Adrenal gland (tissue), 12 donors: ENCODE measurements around the gene ATP4A. TPM values are rescaled to one million over a fixed set of nuclear protein-coding genes. Genes with fewer than 3 reads are reported as not detected.

Experiments used
- DNase-seq, 7 donors: peaks; one replicate each; pipeline ENCODE4 v3.0.0-alpha.2; 2019 to 2020
- H3K27ac ChIP-seq, 5 donors: fragments of 200-600 bp; sonication (generic) in 4 of 5; 1 replicate in 3 of 5; 2 replicates in 2 of 5; pipeline versions ENCODE4 v1.5.1 to v1.8.0; 2016 to 2020; ENCODE audit warnings: mild to moderate bottlenecking in 1 of 5
- H3K27me3 ChIP-seq: fragments of 200-600 bp; 2 replicates; pipeline ENCODE4 v1.8.0; 2021
- H3K36me3 ChIP-seq, 2 donors: fragments of 200-600 bp; replicated peaks in 1 of 2; 1 replicate in 1 of 2; 2 replicates in 1 of 2; pipeline versions ENCODE4 v1.5.1 to v1.8.0; 2018 to 2022
- H3K4me1 ChIP-seq, 2 donors: fragments of 200-600 bp; replicated peaks in 1 of 2; 1 replicate in 1 of 2; 2 replicates in 1 of 2; pipeline versions ENCODE4 v1.5.1 to v1.8.0; 2018 to 2021
- H3K4me3 ChIP-seq, 4 donors: fragments of 200-600 bp; sonication (generic) in 3 of 4; one replicate each; pipeline ENCODE4 v1.5.1; 2016 to 2018
- H3K9me3 ChIP-seq, 3 donors: fragments of 200-600 bp; sonication (generic) in 1 of 3; replicated peaks in 1 of 3; 1 replicate in 2 of 3; 2 replicates in 1 of 3; pipeline versions ENCODE4 v1.5.1 to v1.8.0; 2016 to 2021
- CTCF ChIP-seq, 6 experiments: fragments of 450-650 bp in 4 of 6; fragments of 200-600 bp in 2 of 6; sonication (generic) in 1 of 6; IDR thresholded peaks; 1 replicate in 5 of 6; 2 replicates in 1 of 6; pipeline versions ENCODE4 v1.5.1 to v1.8.0; 2016 to 2021; ENCODE audit warnings: antibody characterized with exemption in 6 of 6, mild to moderate bottlenecking in 2 of 6, moderate library complexity in 1 of 6
- POLR2A ChIP-seq, 2 donors: fragments of 450-650 bp; IDR thresholded peaks; one replicate each; pipeline ENCODE4 v1.6.1; 2017; ENCODE audit warnings: antibody characterized with exemption in 2 of 2, mild to moderate bottlenecking in 2 of 2, moderate library complexity in 1 of 2
- WGBS, 4 donors: extraction: QIAGEN DNeasy Blood & Tissue Kit in 2 of 4; methylation state at CpG; one replicate each; pipeline versions ENCODE4 v1.1.5 to v1.1.7; 2013 to 2017; 5-methylcytosine and 5-hydroxymethylcytosine counted together
- intact Hi-C, 2 donors: fragments of 100-400 bp; cut with DNase I; formaldehyde crosslinking; loops; one replicate each; pipeline versions ENCODE4 v1.14.1 to v1.15.0; 2022 to 2023
- polyA plus RNA-seq, 3 donors: library from polyadenylated mRNA; stranded (reverse); fragments of 200-250 nt in 2 of 3; fragments of 350-450 nt in 1 of 3; fragmentation: Illumina TruSeq in 1 of 3; extraction: RNeasy Lipid Tissue Mini Kit (QIAGEN cat#74804) in 1 of 3; gene quantifications; one replicate each; pipeline ENCODE4 v1.2.3, GENCODE V29; 2013 to 2014
- total RNA-seq, 9 donors: library from RNA; depleted of rRNA in 4 of 9; stranded (reverse); fragments of >200 nt in 4 of 9; fragments of 120-200 nt in 1 of 9; fragmentation: NEBNext Ultra II Directional in 1 of 9; extraction: Animal tissue kit (Norgen Biotek cat#: 25700) in 1 of 9; gene quantifications; one replicate each; pipeline versions ENCODE4 v1.1.0 to v1.2.4, GENCODE V29; 2013 to 2023
- donor health status: healthy with polysubstance abuse.
- donor health status: Bipolar disorder and iron deficiency.
- donor health status: DM: yes; HTN: yes; CAD: no.
- donor health status: DM: no; HTN: no; CAD: no.
- donor health status: DM: no; HTN: no; CAD: no.
- donor health status: DM: yes; HTN: yes; CAD: no.

The ATP4A gene
- total and polyA plus RNA-seq, 12 donors: 2.2 to 63.5 (median 7.5) TPM

GRCh38 chr19:35524181-35524837 lies 39.1 kb downstream of the ATP4A start:
- intact Hi-C loops: no loop called here
- DNase-seq: no peak
- Histone ChIP-seq H3K27ac (no peak overlapping the region), H3K36me3 (no peaks in the 10 kb centered on the region), H3K4me1 (no peaks in the 10 kb centered on the region), H3K9me3 (no peaks in the 10 kb centered on the region), H3K27me3 (peaks cover 10% of the 10 kb centered on the region), H3K4me3 (no peak overlapping the region)
- no peak for TF ChIP-seq CTCF (IDR thresholded peaks at IDR 0.05)
- no peak for TF ChIP-seq POLR2A (IDR thresholded peaks at IDR 0.05)
- WGBS, 4 donors: 39 to 51% (median 50%) methylated on average over 5 to 11 of the region's 11 CpGs

- DNase-seq: no peak
- 80 to 90% (median 82%) methylated on average over 10 to 12 of the region's 12 CpGs for WGBS, 4 donors
- Histone ChIP-seq H3K4me1 (no peaks in the 10 kb centered on the region), H3K27me3 (no peaks in the 10 kb centered on the region), H3K4me3 (no peak overlapping the region), H3K27ac (no peak overlapping the region), H3K36me3 (no peaks in the 10 kb centered on the region), H3K9me3 (no peaks in the 10 kb centered on the region)
- no peak for TF ChIP-seq POLR2A (IDR thresholded peaks at IDR 0.05)
- intact Hi-C loops: no loop called here
Measured at GRCh38 chr19:35522745-35523327, 40.6 kb downstream of the ATP4A start.

- Histone ChIP-seq H3K27ac (no peak overlapping the region), H3K27me3 (no peaks in the 10 kb centered on the region), H3K36me3 (no peaks in the 10 kb centered on the region), H3K4me1 (no peaks in the 10 kb centered on the region), H3K9me3 (no peaks in the 10 kb centered on the region), H3K4me3 (no peak overlapping the region)
- WGBS, 4 donors: 71 to 76% (median 74%) methylated on average over 12 to 16 of the region's 16 CpGs
- no peak for DNase-seq
- intact Hi-C loops: no loop called here
- TF ChIP-seq POLR2A (IDR thresholded peaks at IDR 0.05) (no peak), CTCF (IDR thresholded peaks at IDR 0.05) (no peak)
Measured at GRCh38 chr19:35521124-35521743, 42.2 kb downstream of the ATP4A start.

- Histone ChIP-seq H3K36me3 (no peaks in the 10 kb centered on the region), H3K27me3 (no peaks in the 10 kb centered on the region), H3K4me3 (no peak overlapping the region), H3K27ac (no peak overlapping the region), H3K4me1 (no peaks in the 10 kb centered on the region), H3K9me3 (no peaks in the 10 kb centered on the region)
- WGBS, 4 donors: 21 to 55% (median 45%) methylated on average over 4 to 7 of the region's 7 CpGs
- TF ChIP-seq POLR2A (IDR thresholded peaks at IDR 0.05) (no peak), CTCF (IDR thresholded peaks at IDR 0.05) (no peak)
- intact Hi-C loops: no loop called here
- DNase-seq: no peak
Measured at GRCh38 chr19:35519291-35519690, 44.2 kb downstream of the ATP4A start.
